H9 (cell line): ENCODE data around the gene RNASE1. TPM values are rescaled to one million over a fixed set of nuclear protein-coding genes. Genes with fewer than 3 reads are reported as not detected.
"Not testable (repeated sequence)": the region's sequence is repeated elsewhere in the genome, so short reads cannot be mapped to it uniquely, and the experiment has no call there.

Experiments
- DNase-seq: peaks from one replicate; pipeline ENCODE4 v3.0.0-alpha.2; 2017
- H2AFZ ChIP-seq: one replicate; pipeline ENCODE4 v1.6.1; 2013; ENCODE audit warnings: mild to moderate bottlenecking, low read length, control low read depth, moderate library complexity
- H2AK5ac ChIP-seq: 2 replicates; pipeline ENCODE4 v1.6.1; 2013; ENCODE audit warnings: low read length, control low read depth, mixed read lengths; ENCODE audit not compliant: insufficient read length
- H2BK120ac ChIP-seq: one replicate; pipeline ENCODE4 v1.6.1; 2013; ENCODE audit warnings: low read depth, mild to moderate bottlenecking, low read length, control low read depth, inconsistent platforms; ENCODE audit not compliant: poor library complexity, severe bottlenecking
- H2BK12ac ChIP-seq: 2 replicates; pipeline ENCODE4 v1.6.1; 2013; ENCODE audit warnings: low read length, control low read depth, mixed read lengths, low read depth; ENCODE audit not compliant: insufficient read length
- H2BK15ac ChIP-seq: 2 replicates; pipeline ENCODE4 v1.6.1; 2013; ENCODE audit warnings: low read depth, low read length, control low read depth
- H2BK20ac ChIP-seq: one replicate; pipeline ENCODE4 v1.6.1; 2013; ENCODE audit warnings: low read depth, mild to moderate bottlenecking, low read length, control low read depth, inconsistent platforms; ENCODE audit not compliant: poor library complexity, severe bottlenecking
- H2BK5ac ChIP-seq: 2 replicates; pipeline ENCODE4 v1.6.1; 2013; ENCODE audit warnings: low read length, control low read depth, mixed read lengths; ENCODE audit not compliant: insufficient read length
- H3K14ac ChIP-seq: 2 replicates; pipeline ENCODE4 v1.6.1; 2013; ENCODE audit warnings: low read length, control low read depth; ENCODE audit not compliant: insufficient read depth
- H3K18ac ChIP-seq: 2 replicates; pipeline ENCODE4 v1.6.1; 2013; ENCODE audit warnings: low read depth, mild to moderate bottlenecking, mixed read lengths, low read length, control low read depth; ENCODE audit not compliant: insufficient read length
- H3K23ac ChIP-seq: 2 replicates; pipeline ENCODE4 v1.6.1; 2013; ENCODE audit warnings: low read length, control low read depth, mixed read lengths, low read depth; ENCODE audit not compliant: insufficient read length
- H3K23me2 ChIP-seq: 2 replicates; pipeline ENCODE4 v1.6.1; 2013; ENCODE audit warnings: low read depth, mild to moderate bottlenecking, mixed read lengths, low read length, control low read depth; ENCODE audit not compliant: insufficient read length, poor library complexity, severe bottlenecking
- H3K27ac ChIP-seq: 2 replicates; pipeline ENCODE4 v1.5.1; 2013; ENCODE audit warnings: low read length, control low read depth, mixed read lengths, low read depth; ENCODE audit not compliant: insufficient read length
- H3K27me3 ChIP-seq: 2 replicates; pipeline ENCODE4 v1.6.1; 2013; ENCODE audit warnings: low read length, control low read depth, inconsistent platforms; ENCODE audit not compliant: insufficient read depth
- H3K4ac ChIP-seq: 2 replicates; pipeline ENCODE4 v1.6.1; 2013; ENCODE audit warnings: low read depth, mild to moderate bottlenecking, control low read depth, inconsistent platforms, low read length, moderate library complexity
- H3K4me1 ChIP-seq: 2 replicates; pipeline ENCODE4 v1.6.1; 2013; ENCODE audit warnings: low read length, control low read depth, inconsistent platforms; ENCODE audit not compliant: insufficient read depth
- H3K4me2 ChIP-seq: 2 replicates; pipeline ENCODE4 v1.6.1; 2013; ENCODE audit warnings: low read length, control low read depth, mixed read lengths; ENCODE audit not compliant: insufficient read length, insufficient read depth
- H3K56ac ChIP-seq: 2 replicates; pipeline ENCODE4 v1.6.1; 2013; ENCODE audit warnings: low read depth, mild to moderate bottlenecking, mixed read lengths, low read length, control low read depth; ENCODE audit not compliant: insufficient read length
- H3K79me1 ChIP-seq: 2 replicates; pipeline ENCODE4 v1.6.1; 2013; ENCODE audit warnings: low read depth, mild to moderate bottlenecking, moderate library complexity, low read length, control low read depth, inconsistent platforms; ENCODE audit not compliant: insufficient read depth, poor library complexity, severe bottlenecking
- H3K79me2 ChIP-seq: 2 replicates; pipeline ENCODE4 v1.6.1; 2013; ENCODE audit warnings: low read length, control low read depth, inconsistent platforms; ENCODE audit not compliant: insufficient read depth
- H3K9ac ChIP-seq: 2 replicates; pipeline ENCODE4 v1.6.1; 2013; ENCODE audit warnings: low read length, control low read depth, mixed read lengths; ENCODE audit not compliant: insufficient read length; ENCODE audit errors: extremely low read depth
- H3K9me3 ChIP-seq: one replicate; pipeline ENCODE4 v1.6.1; 2013; ENCODE audit warnings: low read depth, low read length, inconsistent platforms; ENCODE audit not compliant: control insufficient read depth
- H3T11ph ChIP-seq: one replicate; pipeline ENCODE4 v1.6.1; 2013; ENCODE audit warnings: mild to moderate bottlenecking, low read length, control low read depth, inconsistent platforms
- H4K20me1 ChIP-seq: one replicate; pipeline ENCODE4 v1.6.1; 2013; ENCODE audit not compliant: control insufficient read depth, insufficient read length, insufficient read depth
- H4K5ac ChIP-seq: 2 replicates; pipeline ENCODE4 v1.6.1; 2013; ENCODE audit warnings: low read depth, mild to moderate bottlenecking, mixed read lengths, low read length, control low read depth; ENCODE audit not compliant: insufficient read length
- H4K8ac ChIP-seq: replicated peaks from 2 replicates; pipeline ENCODE4 v1.6.1; 2013; ENCODE audit warnings: low read length, control low read depth, mixed read lengths, low read depth; ENCODE audit not compliant: insufficient read length
- H4K91ac ChIP-seq: 2 replicates; pipeline ENCODE4 v1.6.1; 2013; ENCODE audit warnings: low read depth, mild to moderate bottlenecking, moderate library complexity, mixed read lengths, low read length, control low read depth; ENCODE audit not compliant: insufficient read length
- H3K27ac Mint-ChIP-seq, 3 experiments: 2 replicates in 2 of 3; 3 replicates in 1 of 3; pipeline ENCODE4 v1.8.0; 2020 to 2021; ENCODE audit warnings: mixed read lengths in 3 of 3, mild to moderate bottlenecking in 1 of 3, moderate library complexity in 1 of 3
- H3K27me3 Mint-ChIP-seq: 2 replicates; pipeline ENCODE4 v1.8.0; 2021; ENCODE audit warnings: low read depth, mild to moderate bottlenecking, moderate library complexity, mixed read lengths
- H3K36me3 Mint-ChIP-seq, 3 experiments: 2 replicates in 2 of 3; 3 replicates in 1 of 3; pipeline ENCODE4 v1.8.0; 2020 to 2021; ENCODE audit warnings: low read depth in 3 of 3, mixed read lengths in 3 of 3; ENCODE audit not compliant: insufficient read depth in 1 of 3
- H3K4me1 Mint-ChIP-seq, 2 experiments: 2 replicates each; pipeline ENCODE4 v1.8.0; 2020; ENCODE audit warnings: mixed read lengths in 2 of 2
- H3K4me3 Mint-ChIP-seq, 2 experiments: 2 replicates in 1 of 2; 3 replicates in 1 of 2; pipeline ENCODE4 v1.8.0; 2020 to 2021; ENCODE audit warnings: mild to moderate bottlenecking in 2 of 2, mixed read lengths in 2 of 2, moderate library complexity in 1 of 2
- H3K9me3 Mint-ChIP-seq, 2 experiments: 2 replicates in 1 of 2; 3 replicates in 1 of 2; pipeline ENCODE4 v1.8.0; 2020; ENCODE audit warnings: mild to moderate bottlenecking in 2 of 2, mixed read lengths in 2 of 2, moderate library complexity in 1 of 2
- WGBS: extraction: QIAGEN DNeasy Blood & Tissue Kit; methylation state at CpG from one replicate; pipeline ENCODE4 v1.1.7; 2013; ENCODE audit warnings: missing lambda C conversion rate, low lambda C conversion rate, mixed read lengths; ENCODE audit not compliant: insufficient read length; ENCODE audit errors: extremely low coverage; 5-methylcytosine and 5-hydroxymethylcytosine counted together
- total RNA-seq: library from RNA; stranded (reverse); gene quantifications from 2 replicates; pipeline ENCODE4 v1.2.1, GENCODE V29; 2021
- TF ChIP-seq, protein P1 (sequence below): fragments of 200-600 bp; sonication (generic); conservative IDR thresholded peaks from 3 replicates; pipeline ENCODE4 v1.8.0; 2021; ENCODE audit warnings: antibody characterized with exemption, mild to moderate bottlenecking

Gene RNASE1
- total RNA-seq, 1 experiment from 2014 or later, result 1.2 TPM

GRCh38 chr14:20760950-20761349, 41.7 kb downstream of the RNASE1 start:
- Mint-ChIP-seq H3K4me3 (no peak overlapping the region), H3K27me3 (no peaks in the 10 kb centered on the region; the same call in 1 of the 2 replicates), H3K36me3 (no peaks in the 10 kb centered on the region; a peak in 1 of 7 replicates), H3K4me1 (peaks cover 19 to 28% of the 10 kb centered on the region in 2 experiments), H3K9me3 (no peaks in the 10 kb centered on the region; a peak in 1 of 5 replicates), H3K27ac (no peak overlapping the region)
- Histone ChIP-seq H3K4me2 (no peak overlapping the region), H2BK12ac (no peak overlapping the region), H3K9me3 (no peaks in the 10 kb centered on the region), H2BK15ac (no peak overlapping the region), H3T11ph (no peak overlapping the region), H3K9ac (no peak overlapping the region), H3K27me3 (no peaks in the 10 kb centered on the region), H4K91ac (no peak overlapping the region), H2BK5ac (no peak overlapping the region), H3K14ac (no peak overlapping the region), H2AK5ac (no peak overlapping the region), H2AFZ (no peak overlapping the region), H3K23me2 (no peaks in the 10 kb centered on the region), H4K20me1 (no peaks in the 10 kb centered on the region), H3K23ac (no peak overlapping the region), H3K79me1 (no peaks in the 10 kb centered on the region), H4K5ac (no peak overlapping the region), H3K4me1 (0 out of 2 replicates have a peak, but pooled peaks cover 6% of the 10 kb centered on the region), H2BK120ac (no peak overlapping the region), H3K79me2 (no peaks in the 10 kb centered on the region), H3K56ac (no peak overlapping the region), H4K8ac (no peak overlapping the region), H3K4ac (no peak overlapping the region), H2BK20ac (no peak overlapping the region), H3K27ac (no peak overlapping the region), H3K18ac (no peak overlapping the region)
- TF ChIP-seq, protein P1, sequence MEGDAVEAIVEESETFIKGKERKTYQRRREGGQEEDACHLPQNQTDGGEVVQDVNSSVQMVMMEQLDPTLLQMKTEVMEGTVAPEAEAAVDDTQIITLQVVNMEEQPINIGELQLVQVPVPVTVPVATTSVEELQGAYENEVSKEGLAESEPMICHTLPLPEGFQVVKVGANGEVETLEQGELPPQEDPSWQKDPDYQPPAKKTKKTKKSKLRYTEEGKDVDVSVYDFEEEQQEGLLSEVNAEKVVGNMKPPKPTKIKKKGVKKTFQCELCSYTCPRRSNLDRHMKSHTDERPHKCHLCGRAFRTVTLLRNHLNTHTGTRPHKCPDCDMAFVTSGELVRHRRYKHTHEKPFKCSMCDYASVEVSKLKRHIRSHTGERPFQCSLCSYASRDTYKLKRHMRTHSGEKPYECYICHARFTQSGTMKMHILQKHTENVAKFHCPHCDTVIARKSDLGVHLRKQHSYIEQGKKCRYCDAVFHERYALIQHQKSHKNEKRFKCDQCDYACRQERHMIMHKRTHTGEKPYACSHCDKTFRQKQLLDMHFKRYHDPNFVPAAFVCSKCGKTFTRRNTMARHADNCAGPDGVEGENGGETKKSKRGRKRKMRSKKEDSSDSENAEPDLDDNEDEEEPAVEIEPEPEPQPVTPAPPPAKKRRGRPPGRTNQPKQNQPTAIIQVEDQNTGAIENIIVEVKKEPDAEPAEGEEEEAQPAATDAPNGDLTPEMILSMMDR, result no peak
- no peak for DNase-seq

DNA sequence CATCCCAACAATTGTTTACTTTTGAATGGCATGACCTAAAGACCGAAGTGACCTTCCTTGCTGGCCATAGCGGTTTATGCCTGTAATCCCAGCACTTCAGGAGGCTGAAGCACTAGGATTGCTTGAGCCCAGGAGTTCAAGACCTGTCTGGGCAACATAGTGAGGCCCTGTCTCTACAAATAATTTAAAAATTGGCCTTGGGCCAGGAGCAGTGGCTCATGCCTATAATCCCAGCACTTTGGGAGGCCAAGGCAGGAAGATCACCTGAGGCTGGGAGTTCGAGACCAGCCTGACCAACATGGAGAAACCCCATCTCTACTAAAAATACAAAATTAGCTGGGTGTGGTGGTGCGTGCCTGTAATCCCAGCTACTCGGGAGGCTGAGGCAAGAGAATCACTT, 43.2 kb downstream of the RNASE1 start:
- not testable (repeated sequence) for H3K27me3 ChIP-seq, H3K4ac ChIP-seq, H2AFZ ChIP-seq, H4K8ac ChIP-seq, H2BK5ac ChIP-seq, H2BK20ac ChIP-seq, H3K9me3 ChIP-seq, H4K5ac ChIP-seq, H3K56ac ChIP-seq, H3K14ac ChIP-seq, H2AK5ac ChIP-seq, H3K36me3 Mint-ChIP-seq, H3T11ph ChIP-seq, DNase-seq, H3K27me3 Mint-ChIP-seq, H3K4me3 Mint-ChIP-seq, H3K18ac ChIP-seq, H2BK15ac ChIP-seq, H3K23me2 ChIP-seq, H4K91ac ChIP-seq, H2BK12ac ChIP-seq, H3K9ac ChIP-seq, H4K20me1 ChIP-seq, H3K23ac ChIP-seq, H2BK120ac ChIP-seq, H3K4me2 ChIP-seq, H3K4me1 ChIP-seq, H3K27ac Mint-ChIP-seq, H3K79me1 ChIP-seq, H3K27ac ChIP-seq, H3K79me2 ChIP-seq, H3K9me3 Mint-ChIP-seq
- H3K4me1 Mint-ChIP-seq, result peaks cover 19 to 28% of the 10 kb centered on the region in 2 experiments
- no CpG with 5 or more reads among the region's 5 CpGs for WGBS
